K562 (cell line): Measurements from ENCODE around the gene CTDNEP1. TPM values are rescaled to one million over a fixed set of nuclear protein-coding genes. Genes with fewer than 3 reads are reported as not detected.

Experiments
- CREM ChIP-seq: IDR thresholded peaks from 2 replicates; pipeline ENCODE4 v1.6.1; 2014; ENCODE audit warnings: antibody characterized with exemption, low read depth
- E2F1 ChIP-seq: sonication (generic); formaldehyde crosslinking; IDR thresholded peaks from 2 replicates; pipeline ENCODE4 v1.8.1; 2023; ENCODE audit warnings: mild to moderate bottlenecking, missing genetic modification reagents, moderate library complexity
- ETV1 ChIP-seq: fragments of 450-650 bp; conservative IDR thresholded peaks from 2 replicates; pipeline ENCODE4 v1.6.1; 2016; ENCODE audit warnings: missing genetic modification characterization, control low read depth, low read depth, missing compliant biosample characterization
- EZH2 ChIP-seq: IDR thresholded peaks from 2 replicates; pipeline ENCODE4 v1.6.1; 2012; ENCODE audit warnings: low read depth, mild to moderate bottlenecking, inconsistent platforms, low read length, borderline replicate concordance
- FIP1L1 ChIP-seq: fragments of 200-400 bp; formaldehyde crosslinking; IDR thresholded peaks from 2 replicates; pipeline ENCODE4 v1.6.1; 2018; ENCODE audit warnings: mild to moderate bottlenecking, low read depth, low read length; ENCODE audit not compliant: poor library complexity, severe bottlenecking
- GMEB1 ChIP-seq: fragments of 250-450 bp; sonication (Bioruptor Pico); IDR thresholded peaks from 2 replicates; pipeline ENCODE4 v1.4.0; 2020; ENCODE audit warnings: mild to moderate bottlenecking
- KLF16 ChIP-seq: IDR thresholded peaks from 2 replicates; pipeline ENCODE4 v1.6.1; 2016; ENCODE audit warnings: antibody characterized with exemption
- MCM2 ChIP-seq: fragments of 450-650 bp; IDR thresholded peaks from 2 replicates; pipeline ENCODE4 v1.6.1; 2017; ENCODE audit warnings: low read depth, mild to moderate bottlenecking
- MLLT1 ChIP-seq, 2 experiments: fragments of 450-650 bp; IDR thresholded peaks; 2 replicates each; pipeline ENCODE4 v1.6.1; 2016
- NONO ChIP-seq, 2 experiments: fragments of 200-400 bp in 1 of 2; fragments of 450-650 bp in 1 of 2; formaldehyde crosslinking in 1 of 2; IDR thresholded peaks; 2 replicates each; pipeline ENCODE4 v1.6.1; 2017; ENCODE audit warnings: low read depth in 2 of 2, mild to moderate bottlenecking in 2 of 2, moderate library complexity in 2 of 2, low read length in 1 of 2
- POLR2B ChIP-seq: fragments of 450-650 bp; IDR thresholded peaks from 2 replicates; pipeline ENCODE4 v1.6.1; 2018; ENCODE audit warnings: low read depth; ENCODE audit not compliant: partially characterized antibody
- SIX5 ChIP-seq, 2 experiments: IDR thresholded peaks; 2 replicates each; pipeline ENCODE4 v1.6.1; 2011; ENCODE audit warnings: low read length in 2 of 2, borderline replicate concordance in 1 of 2, low read depth in 1 of 2, mild to moderate bottlenecking in 1 of 2, moderate library complexity in 1 of 2; ENCODE audit not compliant: insufficient read depth in 1 of 2
- SUPT5H ChIP-seq: fragments of 450-650 bp; IDR thresholded peaks from 2 replicates; pipeline ENCODE4 v1.6.1; 2016
- TFAP4 ChIP-seq: sonication (generic); formaldehyde crosslinking; IDR thresholded peaks from 2 replicates; pipeline ENCODE4 v1.8.0; 2022; ENCODE audit warnings: missing genetic modification reagents, mild to moderate bottlenecking, moderate library complexity, borderline replicate concordance
- ZBTB26 ChIP-seq: fragments of 450-650 bp; formaldehyde crosslinking; IDR thresholded peaks from 2 replicates; pipeline ENCODE4 v1.4.0; 2022; ENCODE audit warnings: missing genetic modification characterization
- ZNF639 ChIP-seq, 2 experiments: fragments of 200-800 bp in 1 of 2; sonication (Bioruptor generic) in 1 of 2; sonication (generic) in 1 of 2; formaldehyde crosslinking in 1 of 2; IDR thresholded peaks in 1 of 2; conservative IDR thresholded peaks in 1 of 2; 2 replicates each; pipeline versions ENCODE4 v1.5.0 to v1.6.1; 2016 to 2020; ENCODE audit warnings: missing compliant biosample characterization in 1 of 2, missing genetic modification characterization in 1 of 2, missing genetic modification reagents in 1 of 2
- polyA plus RNA-seq, 8 experiments: library from polyadenylated mRNA; depleted of rRNA in 4 of 8; stranded (reverse) in 5 of 8; unstranded in 3 of 8; fragments of >200 nt; fragmentation: Nextera tagmentation in 2 of 8; fragmentation: Illumina TruSeq in 1 of 8; extraction: Ambion mirVana in 2 of 8; extraction: Trizol in 1 of 8; gene quantifications; 2 replicates each; pipeline versions ENCODE4 v1.2.1 to v1.2.3, GENCODE V29; 2011 to 2014; ENCODE audit warnings: inconsistent platforms in 1 of 8, missing spikeins in 1 of 8
- total RNA-seq, 7 experiments: library from RNA; depleted of rRNA in 6 of 7; stranded (reverse); fragments of >200 nt in 6 of 7; fragmentation: Illumina TruSeq in 2 of 7; extraction: Trizol in 2 of 7; gene quantifications; 2 replicates each; pipeline versions ENCODE4 v1.2.1 to v1.2.3, GENCODE V29; 2011 to 2021; ENCODE audit warnings: low replicate concordance in 1 of 7

CTDNEP1 gene
- total and polyA plus RNA-seq, 9 of the 15 experiments (the other 6 are each of a cell fraction or from before 2014, with no cell fraction given), result 10.7 to 150 (median 28.5) TPM

- 0 out of 4 replicates have a peak, but pooled peaks of 1 of the 2 experiments have one; percentile 64 for TF ChIP-seq NONO (IDR thresholded peaks at IDR 0.05; ENCODE audit: low read depth in 2 of 2, low read length in 1 of 2)
- peak; percentile 71 for TF ChIP-seq FIP1L1
- TF ChIP-seq TFAP4, result peak; percentile 70; the same call in 1 of the 2 replicates
- 0 out of 2 replicates have a peak, but pooled peaks have one; percentile 37 for TF ChIP-seq ZBTB26 (CRISPR knock-in tag)
- peak; percentile 70 for TF ChIP-seq SUPT5H
- peak; percentile 93 for TF ChIP-seq MCM2
- TF ChIP-seq KLF16, result 0 out of 2 replicates have a peak, but pooled peaks have one; percentile 13
- no peak for TF ChIP-seq EZH2
- peak; percentile 46; the same call in 1 of the 2 replicates for TF ChIP-seq GMEB1
- TF ChIP-seq SIX5 (IDR thresholded peaks at IDR 0.05; ENCODE audit: borderline replicate concordance in 1 of 2, insufficient read depth in 1 of 2, low read depth in 1 of 2, low read length in 2 of 2), result peak; percentile 54 to 68
- TF ChIP-seq MLLT1 (IDR thresholded peaks at IDR 0.05), result 0 out of 4 replicates have a peak, but pooled peaks of 1 of the 2 experiments have one; percentile 30
- no peak for TF ChIP-seq E2F1 (CRISPR knock-in tag)
- peak; percentile 85 for TF ChIP-seq ETV1 (tag)
- TF ChIP-seq POLR2B, result peak; percentile 63
- TF ChIP-seq CREM, result peak; percentile 79
- peak in 1 of 2 experiments; percentile 81; a peak in 2 of 4 replicates for TF ChIP-seq ZNF639 (CRISPR knock-in tag; conservative IDR thresholded peaks at IDR 0.05 in 1 of 2, IDR thresholded peaks at IDR 0.05 in 1 of 2)
These were observed 12.2 kb downstream of the CTDNEP1 start, which contains the start of gene PHF23 (continued) for GRCh38 chr17:7239091-7240027.
